GM21528 (cell line): ENCODE data around the gene KCNB1.

Source experiments
- ATAC-seq: cut with Tn5 transposase; IDR thresholded peaks from one replicate; pipeline ENCODE4 v1.9.1; 2021; ENCODE audit warnings: mild to moderate bottlenecking, moderate library complexity; ENCODE audit not compliant: unreplicated experiment, low FRiP score

Gene KCNB1

GRCh38 chr20:49501917-49502316 lies 19.4 kb upstream of the KCNB1 start:
- ATAC-seq, result no peak

DNA sequence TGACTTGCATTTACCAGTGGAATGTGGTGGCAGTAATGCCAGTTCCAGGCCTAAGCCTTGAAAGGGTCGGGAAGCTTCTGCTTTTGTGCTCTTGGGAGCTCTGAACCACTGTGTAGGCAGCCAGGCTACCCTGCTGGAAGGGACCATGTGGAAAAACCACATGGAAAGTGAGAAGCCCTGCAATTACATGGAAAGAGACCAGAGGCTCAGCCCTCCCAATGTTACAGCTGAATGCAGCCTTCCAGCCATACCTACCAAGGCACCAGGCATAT lies 14.9 kb upstream of the KCNB1 start:
- no peak for ATAC-seq

- no peak for ATAC-seq
Measured at GRCh38 chr20:49496553-49497397, 14.3 kb upstream of the KCNB1 start.

DNA sequence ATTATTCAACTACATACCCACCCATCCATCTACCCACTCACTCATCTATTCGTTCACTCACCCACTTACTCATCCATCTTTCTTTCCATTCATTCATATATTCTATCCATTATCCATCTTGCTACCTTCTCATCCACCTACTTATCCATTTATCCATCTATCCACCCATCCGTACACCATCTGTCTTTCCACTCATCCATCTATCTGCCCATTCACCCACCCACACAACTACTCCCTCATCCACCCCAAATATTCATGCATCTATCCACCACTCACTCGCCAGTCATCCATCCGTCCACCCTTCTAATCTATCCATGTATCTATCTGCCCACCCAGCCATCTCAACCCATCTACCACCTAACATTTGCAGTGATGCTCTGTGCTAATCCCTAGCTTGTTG lies 13.6 kb upstream of the KCNB1 start:
- ATAC-seq, result no peak

DNA sequence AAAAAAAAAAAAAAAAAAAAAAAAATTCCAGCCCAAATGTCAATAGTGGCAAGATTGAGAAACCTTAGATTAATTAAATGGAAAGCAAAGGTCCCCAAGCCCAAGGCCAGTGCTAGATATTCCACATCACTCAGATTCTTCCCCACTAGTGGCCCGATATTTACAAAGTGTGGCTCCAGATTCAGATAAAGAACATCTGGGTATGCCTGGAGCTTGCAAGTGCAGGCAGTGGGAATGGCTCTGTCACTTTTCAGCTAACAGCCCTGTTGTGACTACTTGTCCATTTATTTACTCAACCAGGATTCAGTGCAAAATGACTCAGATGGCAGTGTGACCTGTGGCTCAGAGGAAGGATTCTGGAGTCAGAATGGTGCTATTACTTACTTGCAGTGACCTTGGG lies 8.2 kb upstream of the KCNB1 start:
- no peak for ATAC-seq

GRCh38 chr20:49489688-49490087 lies 7.2 kb upstream of the KCNB1 start:
- ATAC-seq, result no peak

- ATAC-seq, result no peak
Measured at GRCh38 chr20:49486064-49486463, 3.6 kb upstream of the KCNB1 start.

GRCh38 chr20:49485563-49485962 lies 3.1 kb upstream of the KCNB1 start:
- ATAC-seq, result no peak

GRCh38 chr20:49484180-49485140 lies 2.0 kb upstream of the KCNB1 start:
- ATAC-seq, result no peak

DNA sequence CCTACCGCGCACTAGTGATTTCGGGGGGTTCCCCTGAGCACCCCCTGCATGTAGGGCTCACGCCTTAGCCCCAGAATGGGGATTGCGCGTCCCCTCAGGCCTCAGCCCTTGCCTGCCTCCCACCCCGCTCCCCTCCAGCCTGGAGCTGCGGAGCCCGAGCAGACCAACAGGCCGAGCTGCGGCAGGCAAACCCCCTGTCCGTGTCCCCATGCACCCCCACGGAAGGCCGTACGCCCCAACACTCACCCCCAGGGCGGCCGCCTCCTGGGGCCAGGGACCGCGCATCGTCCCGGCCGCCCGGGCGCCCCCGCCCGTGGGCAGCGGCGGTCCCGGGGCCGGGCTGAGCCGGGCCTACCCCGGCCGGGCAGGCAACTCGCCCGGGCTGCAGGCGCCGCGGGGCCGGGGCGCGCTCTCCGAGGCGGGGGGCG lies 1.2 kb upstream of the KCNB1 start:
- no peak for ATAC-seq

DNA sequence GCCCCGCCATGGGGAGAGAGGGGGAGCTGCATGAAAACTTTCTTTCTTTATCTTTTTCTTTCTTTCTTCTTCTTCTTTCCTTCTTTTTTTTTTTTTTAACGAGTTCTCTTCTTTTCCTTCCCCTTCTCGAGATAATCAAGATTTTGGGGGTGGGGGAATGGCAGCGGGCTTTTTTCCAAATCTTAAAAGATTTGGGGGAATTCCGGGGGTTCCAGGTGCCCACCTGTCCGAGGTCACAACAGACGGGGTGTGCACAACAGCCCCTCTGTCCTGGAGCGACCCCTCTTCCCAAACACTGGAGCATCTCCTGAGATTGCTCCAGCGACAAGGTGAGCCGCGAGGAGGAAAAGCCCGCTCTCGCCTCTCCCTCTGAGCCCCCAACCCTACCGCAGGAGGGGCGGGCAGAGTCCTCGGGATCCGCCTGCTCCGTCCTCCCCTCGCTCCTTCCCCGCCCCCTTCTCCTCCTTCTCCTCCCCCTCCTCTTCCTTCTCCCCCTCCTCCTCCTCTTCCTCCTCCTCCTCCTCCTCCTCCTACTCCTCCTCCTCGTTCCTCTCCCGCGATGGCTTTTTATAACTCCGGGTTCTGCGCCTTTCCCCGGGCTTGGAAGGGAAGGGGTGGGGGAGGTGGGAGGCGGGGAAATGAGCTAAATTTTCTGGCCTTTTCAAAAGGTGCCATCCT lies 689 bp upstream of the KCNB1 start:
- ATAC-seq, result no peak

DNA sequence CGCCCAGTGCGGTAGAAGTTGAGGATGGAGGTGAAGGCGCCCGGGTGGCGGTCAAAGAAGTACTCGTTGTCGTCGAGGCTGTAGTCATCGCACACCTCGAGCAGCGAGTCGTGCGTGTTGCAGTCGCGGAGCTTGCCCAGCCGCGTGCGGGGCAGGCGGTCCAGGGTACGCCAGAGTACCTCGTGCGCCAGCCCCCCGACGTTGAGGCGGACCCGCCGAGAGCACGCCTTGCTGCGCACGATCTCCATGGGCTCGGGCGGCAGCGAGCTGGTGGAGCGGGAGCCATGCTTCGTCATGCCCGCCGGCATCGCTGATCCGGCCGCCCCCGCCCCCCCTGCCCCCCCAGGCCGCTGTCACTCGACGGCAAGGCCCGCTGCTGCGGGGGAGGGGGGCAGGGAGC lies 295 bp downstream of the KCNB1 start:
- ATAC-seq, result no peak

GRCh38 chr20:49481116-49481515 lies 1.4 kb downstream of the KCNB1 start:
- no peak for ATAC-seq

DNA sequence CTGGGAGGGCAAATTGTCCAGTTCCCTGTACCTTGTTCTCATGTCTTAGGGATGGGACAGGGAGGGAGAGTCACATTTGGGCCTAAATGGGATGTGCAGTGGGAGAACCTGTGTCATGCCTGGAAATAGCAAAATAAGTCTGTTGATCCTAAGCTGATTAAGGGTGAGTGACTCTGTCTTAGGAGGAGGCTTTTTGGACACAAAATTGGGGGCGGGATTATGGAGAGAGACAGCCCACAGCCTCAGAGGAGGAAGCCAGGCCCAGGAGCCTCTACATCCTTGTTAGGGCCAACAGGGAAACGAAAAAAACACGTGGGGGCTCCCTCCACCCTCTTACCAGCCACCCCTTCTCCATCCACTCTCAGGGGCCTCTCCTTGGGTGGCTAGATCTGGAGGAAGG lies 2.2 kb downstream of the KCNB1 start:
- ATAC-seq, result no peak

GRCh38 chr20:49479785-49480184 lies 2.7 kb downstream of the KCNB1 start:
- ATAC-seq, result no peak

DNA sequence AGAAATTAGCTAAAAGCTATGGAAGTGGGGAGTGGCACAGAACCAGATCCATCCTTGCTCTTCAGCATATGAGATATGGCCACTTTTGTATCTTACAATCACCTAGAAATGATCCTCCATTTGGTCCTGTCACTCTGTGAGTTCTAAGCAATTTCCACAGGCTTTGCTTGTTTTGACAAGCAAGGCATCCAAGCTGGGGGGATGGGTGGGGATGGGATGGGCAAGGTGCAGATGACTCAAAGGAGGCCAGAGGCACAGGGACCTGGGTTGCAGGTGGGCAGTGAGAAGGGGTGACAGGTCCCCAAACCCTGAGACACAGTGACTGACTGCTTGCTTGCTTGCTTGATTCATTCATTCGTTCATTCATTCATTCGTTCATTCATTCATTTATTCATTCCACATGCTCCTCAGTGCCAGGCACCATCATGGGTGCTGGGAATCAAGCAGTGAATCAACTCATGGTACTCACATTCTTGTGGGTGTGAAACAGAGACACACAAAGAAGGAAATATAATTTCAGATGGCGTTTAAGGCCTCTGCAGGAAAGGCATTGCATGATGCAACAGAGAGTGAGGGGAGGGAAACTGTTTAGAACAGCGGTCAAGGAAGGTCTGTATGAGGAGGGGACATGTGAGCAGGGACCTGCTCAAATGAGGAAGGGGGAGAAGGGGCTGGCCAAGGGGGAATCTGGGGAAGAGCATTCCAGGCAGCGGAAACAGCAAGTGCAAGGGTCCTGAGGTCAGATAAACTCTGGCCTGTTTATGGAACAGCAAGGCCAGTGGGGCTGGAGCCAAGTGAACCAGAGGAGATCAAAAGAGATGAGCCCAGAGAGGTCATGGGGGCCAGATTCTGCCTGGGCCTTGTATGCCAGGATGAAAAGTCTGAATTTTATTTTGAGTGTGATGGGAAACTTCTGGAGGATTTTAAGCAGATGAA lies 3.4 kb downstream of the KCNB1 start:
- ATAC-seq, result no peak

DNA sequence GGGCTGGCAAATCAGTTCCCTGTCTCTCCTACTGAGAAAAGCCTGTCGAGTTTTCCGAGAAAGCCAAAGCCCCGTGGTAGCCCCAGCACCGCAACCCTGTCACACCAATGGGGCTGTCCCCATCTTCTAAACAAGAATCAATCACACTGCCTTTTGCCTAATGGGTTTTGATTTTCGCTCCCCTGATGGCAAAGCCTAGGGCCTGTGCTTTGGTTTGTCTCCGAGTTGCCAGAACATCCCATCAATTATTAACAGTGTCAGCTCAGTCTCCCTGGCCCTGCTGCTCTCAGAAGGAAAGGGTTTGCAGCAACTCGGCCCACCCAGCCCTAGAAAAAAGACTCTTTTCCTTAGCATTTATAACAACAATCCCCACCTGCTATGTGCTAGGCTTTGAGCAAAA lies 4.2 kb downstream of the KCNB1 start:
- ATAC-seq, result no peak

- no peak for ATAC-seq
Measured at GRCh38 chr20:49477200-49477599, 5.3 kb downstream of the KCNB1 start.

DNA sequence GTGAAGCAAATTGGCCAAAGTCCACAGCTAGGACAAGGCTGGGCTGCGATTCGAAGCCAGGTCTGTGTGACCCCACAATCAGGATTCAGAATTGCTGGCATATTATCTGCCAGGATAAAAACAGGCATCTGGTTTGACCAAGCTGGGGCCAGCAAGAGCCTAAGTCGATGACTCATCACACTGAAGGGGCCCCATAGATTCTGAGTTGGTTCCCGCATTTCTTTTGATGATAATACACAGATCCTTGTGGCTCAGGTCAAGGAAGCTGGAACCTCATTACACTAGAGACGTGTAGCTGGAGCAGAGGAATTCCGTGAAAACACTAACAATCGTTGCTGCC lies 6.5 kb downstream of the KCNB1 start:
- ATAC-seq, result no peak

DNA sequence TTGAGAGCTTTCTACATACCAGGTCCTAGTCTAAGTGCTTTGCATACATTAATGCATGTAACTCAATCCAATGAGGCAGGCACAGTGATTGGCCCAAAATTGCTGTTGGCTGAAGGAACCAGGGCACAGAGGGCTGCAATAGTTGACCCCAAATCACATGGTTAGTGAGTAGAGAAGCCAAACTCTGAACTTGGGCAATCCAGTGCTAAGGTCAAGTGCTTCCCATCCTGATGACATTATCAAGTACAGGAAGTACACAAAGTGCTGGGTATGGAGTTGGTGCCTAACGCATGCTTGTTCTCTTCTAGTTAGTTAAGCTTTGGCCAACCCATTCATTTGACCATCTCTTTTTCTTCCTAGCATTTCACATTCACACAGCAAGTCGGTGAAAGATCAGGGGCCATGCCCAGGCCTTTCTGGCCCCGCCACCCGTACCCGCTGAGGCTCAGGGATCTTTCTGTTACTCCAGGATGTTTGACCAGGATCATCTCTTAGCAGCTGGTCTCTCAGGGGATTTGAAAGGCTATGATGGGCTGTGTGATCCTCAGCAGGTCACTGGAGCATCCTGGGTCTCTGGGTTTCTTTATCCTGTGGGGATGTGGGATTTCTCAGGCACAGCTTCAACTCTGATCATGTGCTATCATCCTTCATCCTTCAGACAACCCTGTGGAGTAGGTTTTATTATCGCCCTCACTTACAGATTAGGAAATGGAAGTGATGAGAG lies 7.0 kb downstream of the KCNB1 start:
- ATAC-seq, result no peak
